ENCODE measurements around the gene DIO1. TPM values are rescaled to one million over a fixed set of nuclear protein-coding genes. Genes with fewer than 3 reads are reported as not detected.

Gene DIO1
- polyA plus RNA-seq, 1 of the 3 experiments (the other 2 are of a cell fraction), result not detected

GRCh38 chr1:53959664-53960250 is 65.8 kb downstream of the DIO1 start (continued):
- no peak for TF ChIP-seq USF2 (IDR thresholded peaks at IDR 0.05; ENCODE audit: borderline replicate concordance, low read depth, low read length)

Other genes starting within 250 kb of the DIO1 start
- 0.05 and 0.13 TPM in 2 replicates for gene GLIS1, start 155.0 kb upstream of the DIO1 start, polyA plus RNA-seq (2012; rRNA removed)
- gene NDC1, start 55.9 kb upstream of the DIO1 start, polyA plus RNA-seq (2012; rRNA removed), result 11.5 and 14.6 TPM in 2 replicates
- gene YIPF1, start 4.4 kb upstream of the DIO1 start, polyA plus RNA-seq (2012; rRNA removed), result 23.1 and 31.7 TPM in 2 replicates
- 25.7 TPM in 2 replicates for gene IFT25, start 51.5 kb downstream of the DIO1 start, polyA plus RNA-seq (2012; rRNA removed)
- gene LRRC42, start 52.2 kb downstream of the DIO1 start, polyA plus RNA-seq (2012; rRNA removed), result 35.0 and 40.9 TPM in 2 replicates
- gene LDLRAD1, start 124.0 kb downstream of the DIO1 start, polyA plus RNA-seq (2012; rRNA removed), result not detected in 2 replicates
- 249 and 314 TPM in 2 replicates for gene TMEM59, start 159.0 kb downstream of the DIO1 start, polyA plus RNA-seq (2012; rRNA removed)
- gene TCEANC2, start 159.4 kb downstream of the DIO1 start, polyA plus RNA-seq (2012; rRNA removed), result 4.7 and 5.5 TPM in 2 replicates

Measured in SK-N-SH (cell line).